BJ (cell line): ENCODE results near the gene PGBD5. TPM values are rescaled to one million over a fixed set of nuclear protein-coding genes. Genes with fewer than 3 reads are reported as not detected.

Source experiments
- CTCF ChIA-PET: fragments of 350-600 bp; formaldehyde crosslinking; extraction: SDS; loops from one replicate; lab custom pipeline; 2021; ENCODE audit warnings: antibody characterized with exemption, inconsistent platforms; lab: Yijun Ruan, JAX
- POLR2A ChIA-PET: fragments of 300-600 bp; sonication (Branson Sonifier 250); formaldehyde crosslinking; extraction: SDS; loops from one replicate; lab custom pipeline; 2021; ENCODE audit warnings: antibody characterized with exemption; lab: Charles Lee
- DNase-seq: peaks from one replicate; pipeline ENCODE4 v3.0.0-alpha.2; 2011; ENCODE audit warnings: low read depth
- H3K27me3 ChIP-seq: 2 replicates; pipeline ENCODE4 v1.6.0; 2011; ENCODE audit warnings: low read length; ENCODE audit not compliant: control insufficient read depth, insufficient read depth
- H3K36me3 ChIP-seq: 2 replicates; pipeline ENCODE4 v1.5.1; 2011; ENCODE audit warnings: low read length; ENCODE audit not compliant: control insufficient read depth, insufficient read depth
- H3K4me3 ChIP-seq: 2 replicates; pipeline ENCODE4 v1.5.1; 2011; ENCODE audit warnings: low read depth, mild to moderate bottlenecking, control low read depth, low read length
- CTCF ChIP-seq: IDR thresholded peaks from 2 replicates; pipeline ENCODE4 v1.5.1; 2011; ENCODE audit warnings: low read depth, mild to moderate bottlenecking, control low read depth, inconsistent platforms, low read length, moderate library complexity; ENCODE audit not compliant: insufficient read depth
- polyA plus RNA-seq: library from polyadenylated mRNA; depleted of rRNA; stranded (reverse); fragments of >200 nt; gene quantifications from 2 replicates; pipeline ENCODE4 v1.2.3, GENCODE V29; 2011

PGBD5 gene
- polyA plus RNA-seq, 1 experiment, result 0.07 TPM

- Histone ChIP-seq H3K36me3 (no peaks in the 10 kb centered on the region), H3K27me3 (no peaks in the 10 kb centered on the region), H3K4me3 (no peak overlapping the region)
- no peak for TF ChIP-seq CTCF
- ChIA-PET CTCF (no interaction called here), POLR2A (no interaction called here)
- DNase-seq, result no peak
Measured at GRCh38 chr1:230319014-230319747, 107.0 kb downstream of the PGBD5 start.

GRCh38 chr1:230317823-230318819, 108.0 kb downstream of the PGBD5 start:
- Histone ChIP-seq H3K27me3 (peaks cover 2% of the 10 kb centered on the region; the same call in 1 of the 2 replicates), H3K36me3 (no peaks in the 10 kb centered on the region), H3K4me3 (no peak overlapping the region)
- ChIA-PET POLR2A (no interaction called here), CTCF (no interaction called here)
- TF ChIP-seq CTCF, result no peak
- no peak for DNase-seq

- TF ChIP-seq CTCF, result no peak
- no peak for DNase-seq
- no peaks in the 10 kb centered on the region for H3K36me3 ChIP-seq
- ChIA-PET POLR2A (no interaction called here), CTCF (no interaction called here)
- no peak overlapping the region for H3K4me3 ChIP-seq
- H3K27me3 ChIP-seq, result peaks cover 2% of the 10 kb centered on the region; the same call in 1 of the 2 replicates
Measured at GRCh38 chr1:230316864-230317745, 109.0 kb downstream of the PGBD5 start.

GRCh38 chr1:230315099-230315498, 111.0 kb downstream of the PGBD5 start:
- H3K36me3 ChIP-seq, result no peaks in the 10 kb centered on the region
- no peak overlapping the region for H3K4me3 ChIP-seq
- peaks cover 2% of the 10 kb centered on the region; the same call in 1 of the 2 replicates for H3K27me3 ChIP-seq
- ChIA-PET CTCF (interaction anchor here (0.6 to 0.8 kb wide), 3 partner anchors 8 to 409 kb away, joined by 3 read pairs; no protein-coding TSS in a partner anchor), POLR2A (no interaction called here)
- no peak for DNase-seq
- no peak for TF ChIP-seq CTCF
